Bone marrow (tissue), 2 donors: ENCODE data around the gene MLKL.

ENCODE experiments used
- DNase-seq, 2 donors: peaks; one replicate each; lab custom pipeline; 2025; lab: John Stamatoyannopoulos, UW

The MLKL gene

GRCh38 chr16:74700438-74701225 is at the start of gene MLKL:
Gene MLKL, minus strand, starts transcription at chr16:74700862. Its CDS starts 5,105 bp downstream, at chr16:74695757.
- peak; percentile 55 to 92 for DNase-seq

DNA sequence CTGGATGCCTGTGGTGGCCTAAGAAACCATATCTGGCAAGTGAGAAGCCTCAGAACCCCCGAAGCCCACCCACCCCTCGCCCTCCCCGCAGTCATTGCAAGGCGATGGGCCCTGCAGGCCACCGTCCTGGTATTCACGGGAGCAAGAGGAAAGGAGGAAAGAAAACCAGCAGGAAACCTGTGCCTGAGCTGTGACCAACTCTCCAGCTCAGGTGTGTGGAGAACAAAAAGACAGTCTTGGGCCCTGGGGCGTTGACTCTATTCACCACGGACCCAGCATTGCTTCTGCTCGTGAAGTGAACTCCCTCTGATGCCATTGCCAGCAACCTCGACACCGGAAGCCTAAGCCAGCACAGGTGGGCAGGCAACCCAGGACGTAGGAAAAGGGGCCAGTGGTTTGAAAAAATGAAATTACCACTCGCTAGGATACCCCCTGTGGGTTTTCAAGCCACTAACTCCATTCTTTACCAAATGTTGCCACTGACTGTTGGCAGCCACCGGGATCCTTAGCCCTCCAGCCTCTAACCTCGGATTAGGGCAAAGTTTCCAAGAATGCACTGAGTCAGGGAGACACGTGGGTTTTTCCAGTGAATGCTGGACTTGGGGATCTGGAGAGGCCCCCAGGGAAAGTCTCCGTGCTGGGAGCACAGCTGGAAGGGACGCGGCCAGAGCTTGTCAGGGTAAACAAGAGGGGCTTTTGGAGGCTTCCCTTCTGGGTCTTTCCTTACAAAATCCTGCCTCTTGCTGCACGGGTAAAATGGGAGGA is 48.8 kb upstream of the MLKL start:
- DNase-seq: no peak

DNA sequence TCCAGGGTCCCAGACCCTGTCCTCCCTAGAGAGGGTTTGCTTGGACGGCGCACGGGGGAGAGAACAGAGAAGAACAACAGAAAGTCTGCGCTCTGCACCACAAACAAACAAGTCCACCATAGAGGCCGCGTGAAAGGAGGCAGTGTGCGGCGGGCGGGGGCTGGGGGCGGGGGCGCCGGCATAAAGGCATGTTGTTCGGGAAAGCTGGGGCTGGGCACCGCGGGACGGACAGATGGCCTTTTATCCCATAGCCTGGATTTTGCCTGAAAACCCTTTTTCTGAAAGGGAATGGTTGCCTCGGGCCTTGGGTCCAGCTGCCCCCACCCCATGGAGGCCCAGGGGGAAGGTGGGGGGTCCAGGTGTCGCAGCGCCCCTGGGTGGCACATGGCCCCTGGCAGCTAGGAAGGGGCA is 48.0 kb upstream of the MLKL start:
- no peak for DNase-seq

GRCh38 chr16:74747716-74748615 is 47.3 kb upstream of the MLKL start:
- no peak for DNase-seq

- DNase-seq: no peak
Measured at GRCh38 chr16:74745926-74746325, 45.3 kb upstream of the MLKL start.

DNA sequence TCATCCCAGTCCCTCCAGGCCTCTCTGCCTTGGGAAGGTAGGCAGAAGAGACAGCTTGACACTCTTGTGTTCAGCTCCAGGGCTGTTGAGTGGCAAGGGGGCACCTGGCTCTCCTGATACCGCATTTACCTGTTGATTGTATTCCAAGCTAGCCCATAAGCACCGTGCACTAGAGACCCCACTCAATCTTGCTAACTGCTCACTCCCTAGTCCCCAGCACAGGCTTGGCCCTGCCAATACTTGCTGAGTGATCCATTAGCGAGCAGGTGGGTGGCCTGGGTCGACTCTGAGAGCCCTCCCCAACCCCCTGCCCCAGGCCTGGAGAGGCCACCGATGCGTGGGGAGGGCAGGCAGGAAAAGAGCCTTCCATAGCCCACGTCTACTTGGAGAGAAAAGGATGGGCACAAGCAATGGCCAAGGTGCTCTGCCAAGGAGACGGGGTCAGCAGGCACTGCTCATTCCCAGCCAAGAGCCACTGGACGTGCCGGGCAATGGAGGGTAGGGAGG is 44.5 kb upstream of the MLKL start:
- DNase-seq: no peak

DNA sequence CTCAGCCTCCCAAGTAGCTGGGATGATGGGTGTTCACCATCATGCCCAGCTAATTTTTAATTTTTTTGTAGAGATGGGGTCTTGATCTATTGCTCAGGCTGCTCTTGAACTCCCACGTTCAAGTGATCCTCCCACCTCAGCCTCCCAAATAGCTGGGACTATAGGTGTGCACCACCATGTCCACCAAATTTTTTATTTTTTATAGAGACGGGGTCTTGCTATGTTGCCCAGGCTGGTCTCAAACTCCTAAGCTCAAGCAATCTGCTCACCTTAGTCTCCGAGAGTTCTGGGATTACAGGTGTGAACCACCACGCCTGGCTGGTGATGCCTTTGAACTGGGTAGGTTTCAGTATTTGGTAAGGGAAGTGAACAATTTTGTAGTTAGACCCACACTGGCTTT is 43.9 kb upstream of the MLKL start:
- DNase-seq: no peak

- no peak for DNase-seq
Measured at GRCh38 chr16:74743668-74744299, 43.1 kb upstream of the MLKL start.

DNA sequence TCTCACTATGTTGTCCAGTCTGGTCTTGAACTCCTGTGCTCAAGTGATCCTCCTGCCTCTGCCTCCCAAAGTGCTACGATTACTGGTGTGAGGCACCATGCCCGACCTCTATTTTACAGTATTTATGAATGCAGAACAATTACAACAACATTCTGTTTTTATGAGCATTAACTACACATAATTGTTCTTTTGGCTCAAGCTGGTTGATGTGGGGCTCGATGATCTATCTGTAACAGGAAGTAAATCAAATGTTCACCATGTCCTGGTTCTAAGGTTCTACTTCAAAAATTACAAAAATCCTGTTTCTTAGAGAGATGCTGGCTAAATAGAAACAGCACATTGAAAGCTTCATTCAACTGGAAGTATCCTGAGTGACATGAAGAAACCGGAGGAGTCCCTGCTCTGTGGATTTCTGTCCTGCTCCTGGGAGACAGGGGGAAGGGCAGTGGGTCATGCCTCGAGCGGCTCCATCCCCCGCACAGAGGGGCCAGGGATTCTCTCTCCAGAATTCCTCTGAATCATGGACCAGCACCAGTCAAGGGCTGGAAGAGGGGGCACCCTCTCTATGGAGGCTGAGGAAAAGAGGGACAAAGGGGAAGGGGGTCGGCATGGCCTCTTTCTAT is 42.5 kb upstream of the MLKL start:
- no peak for DNase-seq

DNA sequence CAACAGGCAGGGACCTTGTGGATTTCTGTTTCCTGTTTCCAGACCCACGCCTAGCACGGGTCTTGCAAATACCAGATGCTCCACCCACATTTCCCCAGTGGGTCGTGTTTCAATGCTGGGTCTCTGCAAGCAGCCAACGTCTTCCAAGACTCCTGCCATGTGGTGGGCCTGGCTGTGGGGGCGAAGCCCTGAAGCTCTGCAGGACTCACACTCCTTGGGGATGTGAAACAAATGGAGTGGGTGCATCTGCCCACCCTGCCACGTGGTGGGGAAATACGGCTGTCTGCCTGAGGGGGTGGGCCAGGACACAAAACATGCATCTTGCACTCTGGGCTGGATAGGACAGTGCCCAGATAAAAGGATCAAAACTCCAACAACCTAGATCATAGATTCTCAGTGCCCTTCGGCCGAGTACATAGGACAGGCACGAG is 41.4 kb upstream of the MLKL start:
- DNase-seq: no peak

DNA sequence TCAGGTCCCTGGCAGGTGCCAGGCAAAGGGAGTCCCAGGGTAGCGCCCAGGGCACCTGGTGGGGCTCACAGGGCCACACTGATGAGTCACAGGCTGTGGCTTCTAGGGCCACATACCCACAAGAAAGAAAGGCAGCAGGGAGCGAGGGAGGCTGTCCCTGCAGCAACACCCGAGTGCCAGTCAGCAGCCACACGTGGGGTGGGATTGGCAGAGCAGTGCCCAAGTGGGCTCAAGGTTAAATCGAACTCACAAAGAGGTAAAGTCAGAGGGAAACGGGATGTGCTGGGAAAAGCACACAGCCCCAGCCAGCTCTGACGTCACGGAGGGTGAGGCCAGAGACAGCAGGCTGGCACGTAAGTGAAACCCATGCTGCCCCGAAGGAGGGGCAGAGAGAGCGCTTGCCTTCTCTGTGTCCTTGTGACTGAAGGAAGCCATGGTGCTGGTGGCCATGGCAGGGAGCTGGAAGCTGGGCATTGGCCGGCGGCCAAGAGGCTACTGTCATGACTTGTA is 40.2 kb upstream of the MLKL start:
- DNase-seq: no peak

DNA sequence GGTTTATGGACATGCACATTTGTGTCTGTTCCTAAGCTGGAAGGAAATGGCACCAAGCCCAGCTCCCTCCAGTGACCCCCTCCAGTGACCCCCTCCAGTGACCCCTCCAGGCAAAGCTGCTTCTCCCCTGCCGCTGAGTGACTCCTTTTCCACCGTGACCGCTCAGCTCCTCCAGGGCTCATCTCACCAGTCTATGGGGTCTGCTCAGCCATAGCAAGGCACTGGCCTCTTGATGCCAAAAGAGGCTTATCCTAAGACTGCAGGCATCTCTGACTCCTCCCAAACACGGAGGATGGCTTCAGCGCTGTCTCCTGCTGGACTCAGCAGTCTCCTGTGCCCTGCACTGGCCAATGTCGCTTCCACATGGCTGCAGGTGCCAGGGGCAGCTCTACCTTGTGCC is 38.6 kb upstream of the MLKL start:
- DNase-seq: no peak

- DNase-seq: no peak
Measured at GRCh38 chr16:74738816-74739215, 38.2 kb upstream of the MLKL start.

GRCh38 chr16:74738113-74738541 is 37.5 kb upstream of the MLKL start:
- no peak for DNase-seq

DNA sequence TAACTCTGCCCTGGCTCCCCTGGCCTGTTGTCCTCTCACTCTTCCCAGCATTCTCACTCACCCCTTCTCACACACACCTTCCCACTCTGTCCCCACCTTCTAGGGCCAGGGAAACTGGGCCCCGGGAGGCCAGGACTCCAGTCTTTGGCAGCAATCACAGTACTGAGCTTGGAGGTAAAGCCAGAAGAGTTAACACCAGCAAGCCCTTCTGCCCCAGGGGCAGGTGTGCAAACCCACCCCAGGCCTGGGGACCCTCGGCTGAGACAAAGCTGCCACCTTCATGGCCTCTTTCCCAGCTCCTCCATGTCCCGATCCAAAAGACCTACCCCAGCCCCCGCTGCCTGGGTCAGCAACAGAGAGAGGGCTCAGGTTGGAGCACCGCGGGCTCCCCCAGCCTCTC is 36.9 kb upstream of the MLKL start:
- DNase-seq: no peak

- no peak for DNase-seq
Measured at GRCh38 chr16:74736531-74737157, 36.0 kb upstream of the MLKL start.

DNA sequence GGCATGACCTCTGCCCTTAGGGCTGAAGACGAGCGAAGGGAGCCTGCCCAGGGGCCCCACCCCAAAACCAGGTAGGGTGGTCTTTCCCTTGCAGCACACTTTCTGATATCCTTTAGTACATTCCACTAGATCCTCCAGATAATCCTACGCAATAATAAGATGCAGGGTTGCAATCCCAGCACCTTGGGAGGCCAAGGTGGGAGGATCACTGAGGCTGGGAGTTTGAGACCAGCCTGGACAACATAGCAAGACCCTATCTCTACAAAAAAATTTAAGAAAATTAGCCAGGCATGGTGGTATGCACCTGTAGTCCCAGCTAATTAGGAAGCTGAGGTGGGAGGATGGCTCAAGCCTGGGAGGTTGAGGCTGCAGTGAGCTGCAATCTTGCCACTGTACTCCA is 34.9 kb upstream of the MLKL start:
- DNase-seq: no peak

DNA sequence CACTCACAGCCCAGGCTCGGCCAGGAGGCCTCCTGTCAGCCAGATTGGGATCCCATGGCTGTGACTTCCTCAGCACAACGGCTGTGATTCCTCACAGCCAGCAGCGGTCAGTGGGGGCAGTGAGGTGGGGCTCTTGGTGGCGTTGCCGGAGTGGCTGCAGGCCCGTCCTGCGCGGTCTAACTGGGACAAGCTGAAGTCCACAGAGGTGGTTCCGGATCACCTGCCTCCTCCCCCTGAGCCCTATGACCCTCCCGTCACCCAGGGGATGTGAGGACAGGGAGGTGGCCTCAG is 34.4 kb upstream of the MLKL start:
- DNase-seq: no peak

DNA sequence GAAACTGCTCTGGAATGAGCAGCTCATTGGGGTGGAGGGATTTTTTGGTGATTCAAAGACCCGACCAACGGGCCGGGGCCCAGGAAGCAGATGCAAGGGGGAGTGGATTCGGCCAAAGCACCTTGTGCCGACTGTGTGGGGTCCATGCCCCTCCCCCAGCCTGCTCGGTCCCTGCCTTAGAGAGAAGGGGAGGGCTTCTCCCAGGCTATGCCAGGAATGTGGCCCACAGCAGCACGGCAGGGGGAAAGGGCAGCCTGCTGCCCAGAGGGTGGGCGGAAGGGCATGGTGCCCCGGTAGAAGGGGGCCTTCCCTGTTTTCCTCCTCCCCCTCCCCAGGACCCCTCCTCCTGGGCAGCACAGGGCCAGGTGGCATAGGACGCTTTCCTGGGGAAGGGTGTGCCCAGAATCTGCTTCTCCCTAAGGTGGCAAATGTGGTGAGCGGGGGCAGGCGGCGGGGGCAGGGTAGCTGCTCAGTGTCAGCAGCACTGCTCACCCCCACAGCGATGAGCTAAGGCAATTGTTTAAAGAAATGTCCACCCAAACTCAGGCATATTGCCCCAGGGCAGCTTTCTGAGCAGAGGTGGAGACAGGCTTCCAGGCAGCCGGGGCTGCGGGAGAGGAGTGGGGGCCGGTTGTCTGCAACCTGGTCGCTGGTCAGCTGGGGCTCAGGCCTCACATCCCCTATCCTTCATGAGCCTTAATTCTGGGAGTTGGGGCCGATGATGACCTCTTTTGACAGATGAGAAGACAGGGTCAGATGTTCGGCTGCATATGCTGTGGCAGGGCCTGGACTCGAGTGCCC is 33.9 kb upstream of the MLKL start:
- no peak for DNase-seq
